T-helper 2 cell treated with Interferon-gamma antibody and Interleukin-4, amounts not matched to agents 5 μg/mL and 100 μg/mL, for 36 hours (primary cell): ENCODE results near the gene RNASE2.
"Not testable (repeated sequence)": the region's sequence is repeated elsewhere in the genome, so short reads cannot be mapped to it uniquely, and the experiment has no call there.

Experiments
- DNase-seq: peaks from one replicate; pipeline ENCODE4 v3.0.0; 2021; ENCODE audit warnings: low spot score
- H3K27ac Mint-ChIP-seq: one replicate; pipeline ENCODE4 v1.8.0; 2021; ENCODE audit warnings: mild to moderate bottlenecking, mixed read lengths
- H3K27me3 Mint-ChIP-seq: one replicate; pipeline ENCODE4 v1.8.0; 2021; ENCODE audit warnings: low read depth, mixed read lengths
- H3K36me3 Mint-ChIP-seq: one replicate; pipeline ENCODE4 v1.8.0; 2021; ENCODE audit warnings: low read depth, mixed read lengths
- H3K4me1 Mint-ChIP-seq: one replicate; pipeline ENCODE4 v1.8.0; 2021; ENCODE audit warnings: low read depth, mixed read lengths
- H3K4me3 Mint-ChIP-seq: one replicate; pipeline ENCODE4 v1.8.0; 2022; ENCODE audit warnings: mild to moderate bottlenecking, moderate library complexity, mixed read lengths
- H3K9me3 Mint-ChIP-seq: one replicate; pipeline ENCODE4 v1.8.0; 2021; ENCODE audit warnings: mixed read lengths

RNASE2 gene

GRCh38 chr14:20954736-20955537 lies at the start of gene RNASE2:
RNASE2 (plus strand) TSS chr14:20955487; CDS start chr14:20955772, 285 bp downstream.
- peak within 1 kb of the TSS; percentile 68 for H3K4me3 Mint-ChIP-seq
- H3K4me1 Mint-ChIP-seq, result peaks cover 33% of the 10 kb centered on the region
- H3K27me3 Mint-ChIP-seq, H3K9me3 Mint-ChIP-seq, H3K36me3 Mint-ChIP-seq, DNase-seq: not testable (repeated sequence)
- peak within 1 kb of the TSS; percentile 88 for H3K27ac Mint-ChIP-seq

- Mint-ChIP-seq H3K36me3 (no peaks in the 10 kb centered on the region), H3K4me1 (no peaks in the 10 kb centered on the region), H3K27ac (no peak overlapping the region), H3K27me3 (peaks cover 5% of the 10 kb centered on the region), H3K4me3 (no peak overlapping the region), H3K9me3 (no peaks in the 10 kb centered on the region)
- DNase-seq, result no peak
Observed at GRCh38 chr14:20905676-20906075, 49.6 kb upstream of the RNASE2 start.

- no peak for DNase-seq
- Mint-ChIP-seq H3K9me3 (no peaks in the 10 kb centered on the region), H3K27me3 (peaks cover 9% of the 10 kb centered on the region), H3K36me3 (no peaks in the 10 kb centered on the region), H3K27ac (no peak overlapping the region), H3K4me1 (no peaks in the 10 kb centered on the region), H3K4me3 (no peak overlapping the region)
Observed at GRCh38 chr14:20907214-20907613, 48.1 kb upstream of the RNASE2 start.

GRCh38 chr14:20910822-20911221 lies 44.5 kb upstream of the RNASE2 start:
- H3K9me3 Mint-ChIP-seq, H3K27me3 Mint-ChIP-seq, H3K36me3 Mint-ChIP-seq, H3K4me3 Mint-ChIP-seq, H3K27ac Mint-ChIP-seq, H3K4me1 Mint-ChIP-seq, DNase-seq: not testable (repeated sequence)

DNA sequence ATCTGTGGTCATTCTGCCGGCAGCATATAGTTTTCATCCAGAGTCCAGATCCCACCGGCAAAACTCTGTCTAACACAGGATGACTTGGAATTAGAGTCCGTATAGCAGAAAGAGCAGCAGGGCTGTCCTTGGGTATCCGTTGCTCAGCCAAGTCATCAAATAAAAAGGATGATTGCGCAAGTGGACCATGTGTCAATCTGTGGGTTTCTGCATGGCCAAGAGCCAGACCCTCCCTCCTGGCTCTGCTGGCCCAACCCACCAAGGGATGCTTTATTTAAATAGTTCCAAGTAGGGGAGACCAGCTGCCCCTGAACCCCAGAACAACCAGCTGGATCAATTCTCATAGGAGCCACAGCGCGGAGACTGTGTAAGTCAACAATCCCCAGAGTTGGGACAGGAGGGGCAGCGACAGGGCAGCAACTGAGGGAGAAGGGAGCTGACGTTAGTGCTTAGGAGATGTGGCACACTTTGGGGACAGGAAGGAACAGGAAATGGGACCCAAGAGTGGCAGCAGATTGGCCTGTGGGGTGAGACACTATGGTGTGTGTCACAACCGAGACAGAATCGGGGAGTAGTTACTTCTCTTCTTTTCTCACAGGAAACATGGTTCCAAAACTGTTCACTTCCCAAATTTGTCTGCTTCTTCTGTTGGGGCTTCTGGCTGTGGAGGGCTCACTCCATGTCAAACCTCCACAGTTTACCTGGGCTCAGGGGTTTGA lies 36.1 kb upstream of the RNASE2 start:
- peaks cover 14% of the 10 kb centered on the region for H3K27me3 Mint-ChIP-seq
- H3K9me3 Mint-ChIP-seq, H3K36me3 Mint-ChIP-seq, DNase-seq, H3K4me1 Mint-ChIP-seq, H3K4me3 Mint-ChIP-seq, H3K27ac Mint-ChIP-seq: not testable (repeated sequence)

GRCh38 chr14:20923766-20924297 lies 31.5 kb upstream of the RNASE2 start:
- H3K4me3 Mint-ChIP-seq, H3K27me3 Mint-ChIP-seq, H3K36me3 Mint-ChIP-seq, DNase-seq, H3K4me1 Mint-ChIP-seq, H3K27ac Mint-ChIP-seq: not testable (repeated sequence)
- peaks cover 15% of the 10 kb centered on the region for H3K9me3 Mint-ChIP-seq

- no peak for DNase-seq
- Mint-ChIP-seq H3K27me3 (peaks cover 2% of the 10 kb centered on the region), H3K27ac (no peak overlapping the region)
Observed at GRCh38 chr14:20934148-20934762, 21.0 kb upstream of the RNASE2 start.

GRCh38 chr14:20935303-20935984 lies 19.8 kb upstream of the RNASE2 start:
- H3K36me3 Mint-ChIP-seq, result no peaks in the 10 kb centered on the region
- DNase-seq, result no peak
- no peaks in the 10 kb centered on the region for H3K4me1 Mint-ChIP-seq
- no peak overlapping the region for H3K27ac Mint-ChIP-seq
- no peak overlapping the region for H3K4me3 Mint-ChIP-seq
- H3K27me3 Mint-ChIP-seq, result peaks cover 3% of the 10 kb centered on the region
- no peaks in the 10 kb centered on the region for H3K9me3 Mint-ChIP-seq

More at GRCh38 chr14:20934148-20934762, 21.0 kb upstream of the RNASE2 start:
- no peaks in the 10 kb centered on the region for H3K9me3 Mint-ChIP-seq
- no peaks in the 10 kb centered on the region for H3K36me3 Mint-ChIP-seq
- no peak overlapping the region for H3K4me3 Mint-ChIP-seq
- no peaks in the 10 kb centered on the region for H3K4me1 Mint-ChIP-seq

GRCh38 chr14:20945146-20945545 lies 10.1 kb upstream of the RNASE2 start:
- not testable (repeated sequence) for H3K27ac Mint-ChIP-seq, DNase-seq, H3K36me3 Mint-ChIP-seq, H3K9me3 Mint-ChIP-seq
- H3K27me3 Mint-ChIP-seq, result peaks cover 15% of the 10 kb centered on the region
- H3K4me3 Mint-ChIP-seq, result peak overlapping the region; percentile 0
- H3K4me1 Mint-ChIP-seq, result peaks cover 11% of the 10 kb centered on the region

DNA sequence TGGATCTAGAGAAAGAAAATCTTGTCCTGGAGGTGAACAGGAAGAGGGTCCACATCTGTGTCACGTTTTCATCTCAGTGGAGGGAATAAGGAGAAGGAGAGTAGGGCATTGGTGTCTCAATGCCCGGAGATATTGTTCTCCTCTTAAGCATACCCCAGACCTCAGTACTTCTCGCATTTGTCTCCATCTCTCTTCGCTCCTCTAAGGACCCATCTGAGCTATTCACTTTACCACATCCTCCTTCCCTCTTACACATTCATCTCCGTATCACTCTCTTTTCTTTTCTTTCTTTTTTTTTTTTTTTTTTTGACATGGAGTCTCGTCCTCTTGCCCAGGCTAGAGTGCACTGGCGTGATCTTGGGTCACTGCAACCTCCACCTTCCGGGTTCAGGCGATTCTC lies 8.6 kb upstream of the RNASE2 start:
- not testable (repeated sequence) for H3K9me3 Mint-ChIP-seq, DNase-seq, H3K36me3 Mint-ChIP-seq, H3K4me3 Mint-ChIP-seq, H3K27ac Mint-ChIP-seq
- peaks cover 13% of the 10 kb centered on the region for H3K27me3 Mint-ChIP-seq
- peaks cover 11% of the 10 kb centered on the region for H3K4me1 Mint-ChIP-seq

- H3K9me3 Mint-ChIP-seq, H3K36me3 Mint-ChIP-seq, H3K4me3 Mint-ChIP-seq, DNase-seq, H3K27ac Mint-ChIP-seq, H3K27me3 Mint-ChIP-seq: not testable (repeated sequence)
- peaks cover 36% of the 10 kb centered on the region for H3K4me1 Mint-ChIP-seq
Observed at GRCh38 chr14:20955538-20955873, 219 bp downstream of the RNASE2 start.

GRCh38 chr14:20956376-20956976 lies 1.2 kb downstream of the RNASE2 start:
- Mint-ChIP-seq H3K27ac (peak overlapping the region; percentile 88), H3K27me3 (peaks cover 5% of the 10 kb centered on the region), H3K4me1 (peaks cover 43% of the 10 kb centered on the region), H3K9me3 (no peaks in the 10 kb centered on the region), H3K36me3 (no peaks in the 10 kb centered on the region), H3K4me3 (peak overlapping the region; percentile 68)
- no peak for DNase-seq

- H3K36me3 Mint-ChIP-seq, H3K27ac Mint-ChIP-seq, DNase-seq, H3K4me3 Mint-ChIP-seq, H3K27me3 Mint-ChIP-seq, H3K9me3 Mint-ChIP-seq: not testable (repeated sequence)
- H3K4me1 Mint-ChIP-seq, result peaks cover 47% of the 10 kb centered on the region
Observed at GRCh38 chr14:20958946-20959345, 3.7 kb downstream of the RNASE2 start.
